Pancreas (tissue), 10 donors: Measurements from ENCODE around the gene INPPL1. TPM values are rescaled to one million over a fixed set of nuclear protein-coding genes. Genes with fewer than 3 reads are reported as not detected.
"Not testable (repeated sequence)": the region's sequence is repeated elsewhere in the genome, so short reads cannot be mapped to it uniquely, and the experiment has no call there.

Experiments
- ATAC-seq, 4 donors: fragments of 200-7000 bp; cut with Tn5 transposase; one replicate each; pipeline versions ENCODE4 v1.8.0 to v1.9.1; 2020; ENCODE audit warnings: mild to moderate bottlenecking in 4 of 4, moderate library complexity in 4 of 4
- DNase-seq, 6 donors: peaks; one replicate each; pipeline ENCODE4 v3.0.0-alpha.2; 2020
- FAIRE-seq: peaks from 2 replicates; lab custom pipeline; 2012; peaks lifted over from hg19 to GRCh38; lab: Jason Lieb, UNC
- H3K27ac ChIP-seq, 4 donors: fragments of 200-600 bp; sonication (generic); 1 replicate in 3 of 4; 2 replicates in 1 of 4; pipeline versions ENCODE4 v1.5.0 to v1.8.0; 2020
- H3K27me3 ChIP-seq, 4 donors: fragments of 200-600 bp; one replicate each; pipeline ENCODE4 v1.8.0; 2021
- H3K36me3 ChIP-seq, 3 donors: fragments of 200-600 bp; sonication (generic) in 1 of 3; one replicate each; pipeline versions ENCODE4 v1.5.0 to v1.8.0; 2020 to 2021
- H3K4me1 ChIP-seq, 3 donors: fragments of 200-600 bp; one replicate each; pipeline ENCODE4 v1.8.0; 2021
- H3K4me3 ChIP-seq, 4 donors: fragments of 200-600 bp; sonication (generic) in 2 of 4; one replicate each; pipeline versions ENCODE4 v1.5.0 to v1.8.0; 2020 to 2021
- H3K9me3 ChIP-seq, 4 donors: fragments of 200-600 bp; one replicate each; pipeline ENCODE4 v1.8.0; 2021
- CTCF ChIP-seq, 4 donors: fragments of 200-600 bp; sonication (generic) in 3 of 4; IDR thresholded peaks; one replicate each; pipeline versions ENCODE4 v1.5.0 to v1.8.0; 2021; ENCODE audit warnings: antibody characterized with exemption in 4 of 4
- WGBS, 2 donors: extraction: QIAGEN DNeasy Blood & Tissue Kit; methylation state at CpG; one replicate each; pipeline ENCODE4 v1.1.7; 2013; 5-methylcytosine and 5-hydroxymethylcytosine counted together
- intact Hi-C, 3 donors: fragments of 100-400 bp; cut with DNase I; formaldehyde crosslinking; loops; one replicate each; pipeline versions ENCODE4 v1.11.1 to v1.14.2; 2022
- polyA plus RNA-seq, 2 donors: library from polyadenylated mRNA; stranded (reverse); fragments of 200-250 nt; gene quantifications; one replicate each; pipeline ENCODE4 v1.2.3, GENCODE V29; 2013
- total RNA-seq, 6 donors: library from RNA; stranded (reverse); fragmentation: NEBNext Ultra II Directional in 4 of 6; extraction: Animal tissue kit (Norgen Biotek cat#: 25700) in 4 of 6; gene quantifications; one replicate each; pipeline versions ENCODE4 v1.2.1 to v1.2.4, GENCODE V29; 2021 to 2023
- donor health status: healthy with polysubstance abuse.
- donor health status: DM: no; HTN: no; CAD: no; lungs with moderate emphysema.
- donor health status: DM: no; HTN: no; CAD: no.
- donor health status: control.
- donor health status: control.
- donor health status: Bipolar disorder and iron deficiency.
- donor health status: DM: yes; HTN: yes; CAD: no.
- donor health status: DM: no; HTN: no; CAD: no.
- donor health status: DM: no; HTN: no; CAD: no.
- donor health status: DM: yes; HTN: yes; CAD: no.

Gene INPPL1
- total and polyA plus RNA-seq, 8 donors = 46.3 to 131 (median 62.7) TPM

- FAIRE-seq (no peak), DNase-seq (no peak), ATAC-seq (no peak)
- Histone ChIP-seq H3K27me3 (no peaks in the 10 kb centered on the region), H3K4me3 (no peak overlapping the region), H3K36me3 (no peaks in the 10 kb centered on the region), H3K4me1 (no peaks in the 10 kb centered on the region), H3K9me3 (no peaks in the 10 kb centered on the region), H3K27ac (no peak overlapping the region)
- TF ChIP-seq CTCF (IDR thresholded peaks at IDR 0.05) = no peak
- 57 to 72% methylated on average over 4 of the region's 4 CpGs for WGBS, 2 donors
- intact Hi-C loops = no loop called here
These were observed 44.7 kb upstream of the INPPL1 start for GRCh38 chr11:72179804-72180396.

GRCh38 chr11:72180892-72181552 lies 43.5 kb upstream of the INPPL1 start:
- 47 to 64% methylated on average over 7 of the region's 7 CpGs for WGBS, 2 donors
- H3K27ac ChIP-seq = not testable (repeated sequence)

GRCh38 chr11:72181553-72181958 lies 43.0 kb upstream of the INPPL1 start:
- peak in 1 of 4 donors; percentile 20 for ATAC-seq
- H3K4me3 ChIP-seq, H3K36me3 ChIP-seq, H3K9me3 ChIP-seq, intact Hi-C loops, H3K27ac ChIP-seq, H3K4me1 ChIP-seq, H3K27me3 ChIP-seq, FAIRE-seq, DNase-seq: not testable (repeated sequence)
- whole genome bisulfite sequencing, 2 donors = 65 to 79% methylated on average over 3 of the region's 3 CpGs

More at GRCh38 chr11:72180892-72181552, 43.5 kb upstream of the INPPL1 start:
- FAIRE-seq, H3K27me3 ChIP-seq, H3K36me3 ChIP-seq, H3K4me1 ChIP-seq, DNase-seq, ATAC-seq, H3K9me3 ChIP-seq, intact Hi-C loops, H3K4me3 ChIP-seq: not testable (repeated sequence)

GRCh38 chr11:72188267-72188666 lies 36.3 kb upstream of the INPPL1 start:
- 78 to 94% methylated on average over 1 of the region's 1 CpG for WGBS, 2 donors
- FAIRE-seq = no peak
- intact Hi-C loops = no loop called here
- Histone ChIP-seq H3K4me3 (no peak overlapping the region), H3K9me3 (no peaks in the 10 kb centered on the region), H3K36me3 (no peaks in the 10 kb centered on the region), H3K27me3 (no peaks in the 10 kb centered on the region), H3K27ac (no peak overlapping the region), H3K4me1 (no peaks in the 10 kb centered on the region)
- no peak for TF ChIP-seq CTCF (IDR thresholded peaks at IDR 0.05)
- no peak for DNase-seq
- no peak for ATAC-seq

GRCh38 chr11:72189455-72190250 lies 34.9 kb upstream of the INPPL1 start:
- intact Hi-C loops = no loop called here
- ATAC-seq (peak; percentile 69 to 93 (median 81)), DNase-seq (peak in 5 of 6 donors; percentile 17 to 62 (median 38)), FAIRE-seq (no peak)
- no peaks in the 10 kb centered on the region for H3K4me1 ChIP-seq
- peak overlapping the region in 2 of 4 donors; percentile 11 to 38 for H3K27ac ChIP-seq
- no peak for TF ChIP-seq CTCF (IDR thresholded peaks at IDR 0.05)
- WGBS, 2 donors = 50 to 66% methylated on average over 3 of the region's 3 CpGs
- no peaks in the 10 kb centered on the region for H3K27me3 ChIP-seq
- H3K36me3 ChIP-seq = no peaks in the 10 kb centered on the region
- no peak overlapping the region for H3K4me3 ChIP-seq
- no peaks in the 10 kb centered on the region for H3K9me3 ChIP-seq
